ENCODE measurements around the gene P3H3.

DNA sequence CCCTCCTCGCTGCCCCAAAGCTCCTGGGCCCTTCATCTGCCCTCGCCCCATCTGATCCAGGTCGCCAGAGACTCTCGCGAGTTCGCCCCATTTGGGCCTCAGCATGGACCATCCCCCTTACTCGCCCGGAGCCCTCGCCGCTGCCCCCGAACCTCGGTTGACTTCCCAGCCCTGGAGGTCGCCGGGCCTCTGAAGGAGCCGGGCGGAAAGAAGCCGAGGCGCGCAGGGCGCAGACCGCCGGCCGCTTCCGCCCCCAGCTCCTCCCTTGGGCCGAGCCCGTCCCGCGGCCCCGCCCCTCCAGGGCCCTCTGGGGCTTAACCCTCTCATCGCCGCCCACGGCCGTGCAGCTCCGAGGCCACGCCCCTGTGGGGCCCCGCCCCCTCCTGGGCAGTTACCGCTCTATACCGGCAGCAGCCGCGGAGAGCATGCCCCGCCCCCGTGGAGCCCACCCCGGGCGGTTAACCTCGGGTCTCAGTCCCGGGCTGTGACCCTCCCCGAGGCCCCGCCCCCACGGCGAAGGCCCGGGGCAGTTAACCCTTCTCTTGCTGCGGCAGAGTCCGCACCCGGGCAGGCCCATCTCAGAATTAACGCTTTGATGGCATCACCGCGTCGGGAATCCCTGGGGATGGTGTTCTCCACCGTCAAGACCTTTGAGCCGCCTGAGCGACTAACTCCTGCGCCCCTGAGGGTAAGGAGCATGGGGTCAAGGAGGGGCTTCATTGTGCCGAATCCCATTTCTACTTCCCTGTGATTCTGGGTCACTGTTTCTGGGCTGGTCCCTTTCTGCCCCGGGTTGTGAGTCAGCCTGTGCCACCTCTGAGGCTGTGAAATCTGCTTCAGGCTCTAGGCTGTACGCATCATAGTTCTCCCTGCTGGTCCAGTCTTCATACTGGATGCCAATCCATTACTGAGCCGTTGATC, 45.1 kb downstream of the P3H3 start, which contains the start of gene SPSB2:
- TF ChIP-seq, protein P1, sequence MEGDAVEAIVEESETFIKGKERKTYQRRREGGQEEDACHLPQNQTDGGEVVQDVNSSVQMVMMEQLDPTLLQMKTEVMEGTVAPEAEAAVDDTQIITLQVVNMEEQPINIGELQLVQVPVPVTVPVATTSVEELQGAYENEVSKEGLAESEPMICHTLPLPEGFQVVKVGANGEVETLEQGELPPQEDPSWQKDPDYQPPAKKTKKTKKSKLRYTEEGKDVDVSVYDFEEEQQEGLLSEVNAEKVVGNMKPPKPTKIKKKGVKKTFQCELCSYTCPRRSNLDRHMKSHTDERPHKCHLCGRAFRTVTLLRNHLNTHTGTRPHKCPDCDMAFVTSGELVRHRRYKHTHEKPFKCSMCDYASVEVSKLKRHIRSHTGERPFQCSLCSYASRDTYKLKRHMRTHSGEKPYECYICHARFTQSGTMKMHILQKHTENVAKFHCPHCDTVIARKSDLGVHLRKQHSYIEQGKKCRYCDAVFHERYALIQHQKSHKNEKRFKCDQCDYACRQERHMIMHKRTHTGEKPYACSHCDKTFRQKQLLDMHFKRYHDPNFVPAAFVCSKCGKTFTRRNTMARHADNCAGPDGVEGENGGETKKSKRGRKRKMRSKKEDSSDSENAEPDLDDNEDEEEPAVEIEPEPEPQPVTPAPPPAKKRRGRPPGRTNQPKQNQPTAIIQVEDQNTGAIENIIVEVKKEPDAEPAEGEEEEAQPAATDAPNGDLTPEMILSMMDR (IDR thresholded peaks at IDR 0.05; ENCODE audit: low read depth, low read length) = no peak
- no peak for TF ChIP-seq EZH2phosphoT487 (IDR thresholded peaks at IDR 0.05; ENCODE audit: low read depth)

All from OCI-LY3 (cell line).